DND-41 (cell line): ENCODE measurements around the gene DDR1.
A peak's percentile ranks its signal among the peaks of the same experiment; 100 is the strongest.

ENCODE experiments used
- ATAC-seq: fragments of 200-7000 bp; cut with Tn5 transposase; 3 replicates; pipeline ENCODE4 v1.9.1; 2021; ENCODE audit warnings: low read depth; ENCODE audit not compliant: insufficient read depth
- DNase-seq: peaks from one replicate; pipeline ENCODE4 v3.0.0-alpha.2; 2020
- H2AFZ ChIP-seq: 2 replicates; pipeline ENCODE4 v1.6.0; 2012; ENCODE audit warnings: low read depth, low read length
- H3K27ac ChIP-seq: 2 replicates; pipeline ENCODE4 v1.5.1; 2012; ENCODE audit warnings: low read length, inconsistent platforms
- H3K27me3 ChIP-seq: fragments of 200-600 bp; sonication (generic); 2 replicates; pipeline ENCODE4 v1.6.0; 2012; ENCODE audit warnings: low read length, mild to moderate bottlenecking, inconsistent platforms; ENCODE audit not compliant: insufficient read depth, poor library complexity
- H3K36me3 ChIP-seq: 2 replicates; pipeline ENCODE4 v1.5.1; 2012; ENCODE audit warnings: low read length, inconsistent platforms; ENCODE audit not compliant: insufficient read depth
- H3K4me1 ChIP-seq: 2 replicates; pipeline ENCODE4 v1.5.1; 2012; ENCODE audit warnings: mild to moderate bottlenecking, low read length; ENCODE audit not compliant: insufficient read depth
- H3K4me2 ChIP-seq: 2 replicates; pipeline ENCODE4 v1.6.0; 2012; ENCODE audit warnings: mild to moderate bottlenecking, moderate library complexity, low read length, inconsistent platforms; ENCODE audit not compliant: insufficient read depth
- H3K4me3 ChIP-seq, 2 experiments: fragments of 200-600 bp in 1 of 2; shearing (Covaris generic) in 1 of 2; 2 replicates each; pipeline ENCODE4 v1.5.1; 2012 to 2016; ENCODE audit warnings: inconsistent platforms in 2 of 2, low read length in 2 of 2, mild to moderate bottlenecking in 2 of 2, low read depth in 1 of 2, moderate library complexity in 1 of 2
- H3K79me2 ChIP-seq: 2 replicates; pipeline ENCODE4 v1.6.0; 2012; ENCODE audit warnings: low read length, inconsistent platforms; ENCODE audit not compliant: insufficient read depth
- H3K9ac ChIP-seq: 2 replicates; pipeline ENCODE4 v1.6.0; 2012; ENCODE audit warnings: low read depth, mild to moderate bottlenecking, inconsistent platforms, low read length, moderate library complexity
- H3K9me3 ChIP-seq: 2 replicates; pipeline ENCODE4 v1.5.1; 2012; ENCODE audit warnings: low read length, moderate library complexity, mild to moderate bottlenecking, inconsistent platforms; ENCODE audit not compliant: insufficient read depth, severe bottlenecking
- H4K20me1 ChIP-seq: 2 replicates; pipeline ENCODE4 v1.6.0; 2012; ENCODE audit warnings: low read length; ENCODE audit not compliant: insufficient read depth
- CTCF ChIP-seq: IDR thresholded peaks from 2 replicates; pipeline ENCODE4 v1.5.1; 2012; ENCODE audit warnings: borderline replicate concordance, low read length, moderate library complexity, mild to moderate bottlenecking; ENCODE audit not compliant: poor library complexity, severe bottlenecking; ENCODE audit errors: extremely low read depth
- EZH2 ChIP-seq: IDR thresholded peaks from 3 replicates; pipeline ENCODE4 v1.6.1; 2012; ENCODE audit warnings: borderline replicate concordance, low read depth, mild to moderate bottlenecking, moderate library complexity, low read length, inconsistent platforms; ENCODE audit not compliant: severe bottlenecking

Gene DDR1

GRCh38 chr6:30883685-30884520 lies at the start of gene DDR1:
Gene DDR1, plus strand, starts transcription at chr6:30884519. Its CDS starts 4,211 bp downstream, at chr6:30888730.
- peaks cover 35% of the 10 kb centered on the region for H3K79me2 ChIP-seq
- peak within 1 kb of the TSS; percentile 72 for H3K27ac ChIP-seq
- H3K4me2 ChIP-seq, result peak within 1 kb of the TSS; percentile 99
- DNase-seq, result peak; percentile 80
- 0 out of 2 replicates have a peak, but pooled peaks cover 4% of the 10 kb centered on the region for H4K20me1 ChIP-seq
- peak within 1 kb of the TSS; percentile 66 for H2AFZ ChIP-seq
- peak within 1 kb of the TSS; percentile 70 for H3K9ac ChIP-seq
- H3K9me3 ChIP-seq, result no peaks in the 10 kb centered on the region
- TF ChIP-seq CTCF (no peak), EZH2 (no peak)
- peak within 1 kb of the TSS; percentile 50 to 88 for H3K4me3 ChIP-seq
- peaks cover 36% of the 10 kb centered on the region for H3K4me1 ChIP-seq
- no peaks in the 10 kb centered on the region for H3K27me3 ChIP-seq
- H3K36me3 ChIP-seq, result no peaks in the 10 kb centered on the region
- peak; percentile 87 for ATAC-seq

- DNase-seq, result peak; percentile 94
Measured at GRCh38 chr6:30834646-30835045, 49.7 kb upstream of the DDR1 start.

GRCh38 chr6:30835576-30835975 lies 48.7 kb upstream of the DDR1 start:
- ATAC-seq (no peak), DNase-seq (peak; percentile 30)
- Histone ChIP-seq H3K27ac (peak overlapping the region; percentile 100), H3K36me3 (no peaks in the 10 kb centered on the region), H3K4me2 (peak overlapping the region; percentile 57), H2AFZ (peak overlapping the region; percentile 47), H3K9ac (peak overlapping the region; percentile 74), H4K20me1 (no peaks in the 10 kb centered on the region), H3K79me2 (no peaks in the 10 kb centered on the region), H3K4me3 (peak overlapping the region in 1 of 2 experiments; percentile 37; a peak in 2 of 4 replicates), H3K9me3 (no peaks in the 10 kb centered on the region), H3K27me3 (no peaks in the 10 kb centered on the region), H3K4me1 (peaks cover 84% of the 10 kb centered on the region)
- TF ChIP-seq CTCF (no peak), EZH2 (no peak)

More at GRCh38 chr6:30834646-30835045, 49.7 kb upstream of the DDR1 start:
- H3K4me1 ChIP-seq, result peaks cover 86% of the 10 kb centered on the region
- ATAC-seq, result peak; percentile 89
- no peaks in the 10 kb centered on the region for H3K9me3 ChIP-seq
- no peaks in the 10 kb centered on the region for H3K36me3 ChIP-seq
- peak overlapping the region in 1 of 2 experiments; percentile 37; a peak in 2 of 4 replicates for H3K4me3 ChIP-seq
- H3K27me3 ChIP-seq, result no peaks in the 10 kb centered on the region
- 0 out of 2 replicates have a peak overlapping the region, but pooled peaks have one; percentile 0 for H2AFZ ChIP-seq
- no peaks in the 10 kb centered on the region for H3K79me2 ChIP-seq
- peak overlapping the region; percentile 57 for H3K4me2 ChIP-seq
- H4K20me1 ChIP-seq, result no peaks in the 10 kb centered on the region
- TF ChIP-seq EZH2, result no peak
- no peak for TF ChIP-seq CTCF
- peak overlapping the region; percentile 74 for H3K9ac ChIP-seq
- peak overlapping the region; percentile 100 for H3K27ac ChIP-seq
